HUES48 (cell line): ENCODE results near the gene FOXK1.

Experiments
- H3K27ac ChIP-seq: one replicate; pipeline ENCODE4 v1.7.0; 2013; ENCODE audit warnings: low read depth, low read length, inconsistent platforms
- H3K27me3 ChIP-seq: 2 replicates; pipeline ENCODE4 v1.6.1; 2013; ENCODE audit warnings: mild to moderate bottlenecking, low read length; ENCODE audit not compliant: control insufficient read depth, insufficient read depth
- H3K36me3 ChIP-seq: 2 replicates; pipeline ENCODE4 v1.6.1; 2013; ENCODE audit warnings: low read length; ENCODE audit not compliant: control insufficient read depth, insufficient read depth
- H3K4me1 ChIP-seq: 2 replicates; pipeline ENCODE4 v1.6.1; 2013; ENCODE audit warnings: mild to moderate bottlenecking, low read length; ENCODE audit not compliant: control insufficient read depth, insufficient read depth
- H3K4me3 ChIP-seq: 2 replicates; pipeline ENCODE4 v1.5.1; 2013; ENCODE audit warnings: mild to moderate bottlenecking, low read depth, low read length
- H3K9ac ChIP-seq: 2 replicates; pipeline ENCODE4 v1.6.1; 2013; ENCODE audit warnings: mild to moderate bottlenecking, low read depth, low read length, moderate library complexity
- H3K9me3 ChIP-seq: 2 replicates; pipeline ENCODE4 v1.6.1; 2013; ENCODE audit warnings: low read length; ENCODE audit not compliant: control insufficient read depth, insufficient read depth

The FOXK1 gene

DNA sequence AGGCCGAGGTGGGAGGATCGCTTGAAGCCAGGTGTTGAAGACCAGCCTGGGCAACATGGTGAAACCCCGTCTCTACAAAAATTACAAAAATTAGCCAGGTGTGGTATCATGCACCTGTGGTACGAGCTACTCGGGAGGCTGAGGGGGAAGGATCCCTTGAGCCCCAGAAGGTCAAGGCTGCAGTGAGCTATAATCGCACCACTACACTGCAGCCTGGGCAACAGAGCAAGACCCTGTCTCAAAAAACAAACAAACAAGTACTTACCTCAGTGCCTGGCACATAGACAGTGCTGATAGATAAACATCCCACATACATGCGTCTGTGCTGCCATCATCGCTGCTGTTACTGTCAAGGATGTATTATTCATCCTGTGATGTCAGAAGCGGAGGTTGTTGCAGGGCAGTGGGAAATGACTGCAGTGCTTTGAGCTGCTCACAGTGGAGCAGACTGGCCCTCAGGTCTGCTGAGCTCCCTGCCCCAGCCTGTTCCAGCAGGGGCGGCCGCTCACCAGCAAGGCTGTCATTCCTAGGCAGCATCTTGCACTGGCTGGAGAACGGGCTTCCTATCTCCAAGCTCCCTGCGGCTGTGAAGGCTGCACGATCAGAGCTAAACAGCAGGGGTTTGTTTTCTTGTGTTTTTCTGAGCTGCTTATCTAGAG, 18.6 kb downstream of the FOXK1 start:
- H3K27ac ChIP-seq, result peak overlapping the region; percentile 4

GRCh38 chr7:4702961-4703512, 20.9 kb downstream of the FOXK1 start:
- H3K27me3 ChIP-seq, result peaks cover 54% of the 10 kb centered on the region
- H3K4me1 ChIP-seq, result peaks cover 20% of the 10 kb centered on the region
- H3K27ac ChIP-seq, result no peak overlapping the region
- H3K9ac ChIP-seq, result no peak overlapping the region
- H3K9me3 ChIP-seq, result no peaks in the 10 kb centered on the region
- no peak overlapping the region for H3K4me3 ChIP-seq
- no peaks in the 10 kb centered on the region for H3K36me3 ChIP-seq

More for the DNA sequence above, 18.6 kb downstream of the FOXK1 start:
- H3K9me3 ChIP-seq, result no peaks in the 10 kb centered on the region
- H3K4me1 ChIP-seq, result peaks cover 7% of the 10 kb centered on the region; the same call in 1 of the 2 replicates
- no peaks in the 10 kb centered on the region for H3K36me3 ChIP-seq
- no peak overlapping the region for H3K4me3 ChIP-seq
- H3K27me3 ChIP-seq, result peaks cover 34% of the 10 kb centered on the region
- no peak overlapping the region for H3K9ac ChIP-seq

- no peak overlapping the region for H3K9ac ChIP-seq
- no peak overlapping the region for H3K27ac ChIP-seq
Measured at GRCh38 chr7:4703532-4703931, 21.4 kb downstream of the FOXK1 start.

GRCh38 chr7:4706384-4707216, 24.5 kb downstream of the FOXK1 start:
- Histone ChIP-seq H3K4me3 (peak overlapping the region; percentile 59), H3K27me3 (peaks cover 90% of the 10 kb centered on the region), H3K36me3 (no peaks in the 10 kb centered on the region), H3K4me1 (peaks cover 22% of the 10 kb centered on the region), H3K27ac (peak overlapping the region; percentile 90), H3K9me3 (no peaks in the 10 kb centered on the region), H3K9ac (peak overlapping the region; percentile 32)

More at GRCh38 chr7:4703532-4703931, 21.4 kb downstream of the FOXK1 start:
- H3K36me3 ChIP-seq, result no peaks in the 10 kb centered on the region
- H3K4me3 ChIP-seq, result no peak overlapping the region
- H3K9me3 ChIP-seq, result no peaks in the 10 kb centered on the region
- peaks cover 24% of the 10 kb centered on the region for H3K4me1 ChIP-seq
- peaks cover 59% of the 10 kb centered on the region for H3K27me3 ChIP-seq

DNA sequence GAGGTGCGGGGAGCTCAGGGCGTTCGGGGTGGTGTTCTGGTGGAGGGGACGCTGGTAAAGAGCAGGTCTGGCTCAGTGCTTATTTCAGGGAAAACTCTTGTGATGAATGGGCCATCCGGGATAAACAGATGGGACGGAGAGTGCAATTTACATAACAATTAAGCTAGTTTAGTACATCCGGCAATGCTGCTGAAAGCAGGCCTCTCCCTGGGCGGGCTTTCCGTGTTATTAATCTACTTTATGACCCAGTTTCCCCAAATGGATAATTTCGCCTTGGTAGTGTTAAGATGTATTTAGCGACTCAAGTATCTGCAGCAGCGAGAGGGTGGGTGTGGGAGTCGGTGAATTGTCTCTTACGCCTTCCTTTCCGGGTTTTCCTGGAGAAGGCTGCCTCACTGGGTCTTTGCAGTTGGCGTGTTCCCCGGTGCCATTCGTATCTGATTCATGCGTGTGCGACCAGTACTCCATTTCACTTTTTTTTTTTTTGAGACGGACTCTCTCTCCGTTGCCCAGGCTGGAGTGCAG, 25.2 kb downstream of the FOXK1 start:
- Histone ChIP-seq H3K27me3 (peaks cover 96% of the 10 kb centered on the region), H3K36me3 (no peaks in the 10 kb centered on the region), H3K9me3 (no peaks in the 10 kb centered on the region), H3K4me1 (peaks cover 22% of the 10 kb centered on the region), H3K27ac (peak overlapping the region; percentile 90), H3K4me3 (peak overlapping the region; percentile 59), H3K9ac (peak overlapping the region; percentile 32)

DNA sequence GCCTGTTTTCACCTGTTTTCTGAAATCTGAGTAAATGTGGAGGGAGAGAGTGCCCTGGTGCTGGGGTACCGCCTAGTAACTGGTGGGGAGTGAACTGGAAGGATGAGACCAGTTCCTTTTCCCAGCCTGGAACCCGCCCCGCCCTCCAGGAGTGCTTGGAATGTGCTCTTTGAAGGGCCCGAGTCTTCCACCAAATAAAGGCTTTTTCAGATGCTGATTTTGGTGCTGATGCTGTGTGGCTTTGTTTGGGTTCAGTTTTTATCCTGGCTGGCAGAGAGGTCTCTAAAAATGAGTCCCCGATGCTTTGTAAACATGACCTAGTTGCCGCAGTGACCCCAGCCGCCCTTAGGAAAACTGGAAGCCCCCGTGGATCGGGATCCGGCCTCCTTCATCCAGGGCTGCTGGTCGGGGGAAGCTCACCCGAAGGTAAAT, 25.9 kb downstream of the FOXK1 start:
- H3K36me3 ChIP-seq, result no peaks in the 10 kb centered on the region
- H3K9ac ChIP-seq, result no peak overlapping the region
- H3K27ac ChIP-seq, result peak overlapping the region; percentile 90
- H3K9me3 ChIP-seq, result no peaks in the 10 kb centered on the region
- peaks cover 96% of the 10 kb centered on the region for H3K27me3 ChIP-seq
- peaks cover 19% of the 10 kb centered on the region for H3K4me1 ChIP-seq
- peak overlapping the region; percentile 59 for H3K4me3 ChIP-seq

- no peak overlapping the region for H3K9ac ChIP-seq
- H3K4me3 ChIP-seq, result no peak overlapping the region
- H3K27ac ChIP-seq, result no peak overlapping the region
- H3K27me3 ChIP-seq, result peaks cover 87% of the 10 kb centered on the region
- no peaks in the 10 kb centered on the region for H3K9me3 ChIP-seq
- H3K4me1 ChIP-seq, result peaks cover 19% of the 10 kb centered on the region
- no peaks in the 10 kb centered on the region for H3K36me3 ChIP-seq
Measured at GRCh38 chr7:4709187-4709586, 27.1 kb downstream of the FOXK1 start.

DNA sequence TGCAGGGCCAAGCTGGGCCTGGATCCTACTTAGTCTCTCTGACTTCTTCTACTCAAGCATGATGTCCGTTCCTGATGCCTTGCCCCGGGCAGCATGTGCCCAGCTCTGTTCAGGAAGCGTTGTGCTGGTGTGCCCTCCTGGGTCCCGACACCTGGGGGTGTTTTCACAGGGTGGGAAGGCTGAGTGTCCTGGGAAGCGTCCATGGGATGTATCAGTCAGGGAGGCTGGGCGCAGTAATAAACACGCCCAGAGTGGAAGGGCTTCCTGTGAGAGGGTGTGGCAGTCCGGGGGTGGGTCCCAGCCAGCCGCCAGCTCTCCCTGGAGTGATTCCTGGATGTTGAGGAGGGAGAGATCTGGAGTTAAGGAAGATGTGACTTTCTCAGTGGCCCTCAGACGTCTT, 29.0 kb downstream of the FOXK1 start:
- Histone ChIP-seq H3K9me3 (no peaks in the 10 kb centered on the region), H3K27ac (no peak overlapping the region), H3K4me3 (no peak overlapping the region), H3K36me3 (no peaks in the 10 kb centered on the region), H3K9ac (no peak overlapping the region), H3K27me3 (peaks cover 78% of the 10 kb centered on the region), H3K4me1 (peaks cover 16% of the 10 kb centered on the region)

DNA sequence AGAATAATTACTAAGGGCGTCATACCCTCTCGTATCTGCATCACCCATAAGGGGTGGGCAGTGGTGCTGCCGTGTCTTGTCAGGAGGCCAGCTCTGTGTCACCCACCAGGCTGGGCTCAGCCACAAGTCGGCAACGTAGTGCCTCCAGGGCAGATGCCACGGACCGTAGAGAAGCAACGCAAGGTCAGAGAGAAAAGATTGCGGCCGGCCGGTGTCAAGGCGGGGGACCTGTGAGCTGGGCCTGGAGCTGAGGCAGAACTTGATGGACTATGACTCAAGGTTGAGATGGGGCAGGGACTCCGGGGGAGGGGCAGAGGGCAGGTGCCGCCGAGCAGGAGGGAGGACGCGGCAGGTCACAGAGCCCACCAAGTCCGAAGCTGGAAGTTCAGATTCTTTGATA, 29.5 kb downstream of the FOXK1 start:
- no peaks in the 10 kb centered on the region for H3K36me3 ChIP-seq
- no peaks in the 10 kb centered on the region for H3K9me3 ChIP-seq
- H3K27ac ChIP-seq, result no peak overlapping the region
- no peak overlapping the region for H3K9ac ChIP-seq
- H3K4me3 ChIP-seq, result no peak overlapping the region
- H3K4me1 ChIP-seq, result peaks cover 10% of the 10 kb centered on the region
- peaks cover 73% of the 10 kb centered on the region for H3K27me3 ChIP-seq

DNA sequence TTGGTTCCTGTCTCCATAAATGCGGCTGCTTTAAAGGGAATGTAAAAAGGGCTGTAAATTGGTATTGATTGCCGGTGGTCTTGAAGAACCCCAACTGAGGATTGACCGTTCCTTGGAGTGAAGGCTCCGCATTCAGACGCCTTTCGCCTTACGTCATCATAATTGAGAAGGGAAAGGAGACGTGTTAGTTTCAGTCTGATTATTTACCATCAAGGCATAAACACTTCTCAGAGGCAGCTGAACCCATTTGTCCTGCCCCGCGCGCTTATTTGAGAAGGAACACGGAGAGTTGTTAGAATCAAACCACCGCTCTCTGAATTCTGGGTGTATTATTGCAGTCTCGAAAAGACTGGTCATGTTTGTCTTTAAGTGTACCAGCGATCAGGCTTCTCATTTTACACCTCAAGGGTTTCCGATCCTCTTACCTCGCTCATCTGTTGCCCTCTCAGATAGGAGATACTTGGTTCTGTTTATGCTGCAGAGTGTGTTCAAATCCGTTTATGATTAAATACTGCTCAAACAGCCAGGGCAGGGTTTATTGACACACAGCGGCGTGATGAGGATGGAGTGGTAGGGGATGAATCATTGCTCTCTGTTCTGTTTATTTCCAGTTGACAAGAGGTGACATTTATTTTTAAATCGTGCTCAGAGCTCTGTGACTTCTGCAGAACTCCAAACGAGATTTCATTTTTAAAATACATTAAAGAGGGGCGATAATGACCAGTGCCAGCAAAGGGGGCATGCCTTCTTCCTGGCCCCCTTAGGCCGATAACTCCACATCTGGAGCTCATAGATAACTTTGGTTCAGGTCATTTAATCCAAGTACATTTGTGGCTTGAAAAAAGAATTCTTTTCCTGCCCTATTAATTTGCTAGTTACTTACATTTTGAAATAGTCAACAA, 30.4 kb downstream of the FOXK1 start:
- no peak overlapping the region for H3K4me3 ChIP-seq
- no peak overlapping the region for H3K9ac ChIP-seq
- H3K27ac ChIP-seq, result no peak overlapping the region
- H3K9me3 ChIP-seq, result no peaks in the 10 kb centered on the region
- H3K36me3 ChIP-seq, result no peaks in the 10 kb centered on the region
- H3K27me3 ChIP-seq, result peaks cover 64% of the 10 kb centered on the region
- peaks cover 6% of the 10 kb centered on the region for H3K4me1 ChIP-seq
